OCI-LY7 (cell line): Measurements from ENCODE around the gene PSMD13. TPM values are rescaled to one million over a fixed set of nuclear protein-coding genes. Genes with fewer than 3 reads are reported as not detected.
A peak's percentile ranks its signal among the peaks of the same experiment; 100 is the strongest.

Experiments
- BruUV-seq: library from RNA; stranded (reverse); fragments of 400-500 nt; replicated peaks from 2 replicates; lab custom pipeline; 2021; lab: Mats Ljungman, UMichigan
- CTCF ChIA-PET: fragments of 300-600 bp; sonication (Branson Sonifier 250); formaldehyde crosslinking; loops from one replicate; lab custom pipeline; 2022; ENCODE audit warnings: antibody characterized with exemption; ENCODE audit not compliant: unreplicated experiment; lab: Charles Lee
- POLR2A ChIA-PET: fragments of 300-600 bp; sonication (Branson Sonifier 250); formaldehyde crosslinking; loops from one replicate; lab custom pipeline; 2022; ENCODE audit warnings: antibody characterized with exemption; lab: Charles Lee
- DNase-seq: peaks from one replicate; pipeline ENCODE4 v3.0.0-alpha.2; 2015; ENCODE audit warnings: low spot score
- H2AFZ ChIP-seq: fragments of 200-600 bp; sonication (generic), shearing (Covaris generic); 2 replicates; pipeline ENCODE4 v1.6.1; 2014; ENCODE audit warnings: mild to moderate bottlenecking, antibody characterized with exemption, low read length, moderate library complexity
- H3K27ac ChIP-seq: fragments of 200-600 bp; sonication (generic); 2 replicates; pipeline ENCODE4 v1.5.1; 2014; ENCODE audit warnings: mixed run types, low read depth, mild to moderate bottlenecking, moderate library complexity, low read length, inconsistent platforms; ENCODE audit not compliant: poor library complexity, severe bottlenecking
- H3K36me3 ChIP-seq: fragments of 200-600 bp; sonication (generic); 2 replicates; pipeline ENCODE4 v1.6.1; 2014; ENCODE audit warnings: mild to moderate bottlenecking, antibody characterized with exemption, low read length, moderate library complexity, mixed read lengths; ENCODE audit not compliant: insufficient read depth
- H3K4me1 ChIP-seq: fragments of 200-600 bp; sonication (generic); 2 replicates; pipeline ENCODE4 v1.5.1; 2014; ENCODE audit warnings: mild to moderate bottlenecking, low read length; ENCODE audit not compliant: insufficient read depth, poor library complexity, severe bottlenecking
- H3K4me2 ChIP-seq: fragments of 200-600 bp; sonication (generic); 2 replicates; pipeline ENCODE4 v1.6.1; 2014; ENCODE audit warnings: mild to moderate bottlenecking, low read length
- H3K4me3 ChIP-seq: fragments of 200-600 bp; sonication (generic); 2 replicates; pipeline ENCODE4 v1.5.1; 2014; ENCODE audit warnings: mild to moderate bottlenecking, low read depth, low read length; ENCODE audit not compliant: poor library complexity, severe bottlenecking
- H3K79me2 ChIP-seq: fragments of 200-600 bp; sonication (generic); 2 replicates; pipeline ENCODE4 v1.6.1; 2016; ENCODE audit warnings: low read depth, mild to moderate bottlenecking, low read length, moderate library complexity, mixed read lengths; ENCODE audit not compliant: insufficient read depth
- H3K9me2 ChIP-seq: fragments of 200-600 bp; sonication (generic); 2 replicates; pipeline ENCODE4 v1.6.1; 2016; ENCODE audit warnings: mild to moderate bottlenecking, low read length, mixed read lengths; ENCODE audit not compliant: insufficient read depth
- H3K9me3 ChIP-seq: fragments of 200-600 bp; sonication (generic); 2 replicates; pipeline ENCODE4 v1.6.1; 2014; ENCODE audit warnings: mild to moderate bottlenecking, mixed run types, low read length, mixed read lengths
- H4K20me1 ChIP-seq: fragments of 200-600 bp; sonication (generic); 2 replicates; pipeline ENCODE4 v1.6.1; 2014; ENCODE audit warnings: mild to moderate bottlenecking, antibody characterized with exemption, low read length, moderate library complexity, mixed read lengths; ENCODE audit not compliant: insufficient read depth
- EZH2phosphoT487 ChIP-seq: fragments of 200-600 bp; sonication (generic); IDR thresholded peaks from 2 replicates; pipeline ENCODE4 v1.6.1; 2018; ENCODE audit warnings: low read depth, borderline replicate concordance, mild to moderate bottlenecking, mixed run types, antibody characterized with exemption, low read length, moderate library complexity, mixed read lengths
- intact Hi-C: fragments of 100-400 bp; cut with micrococcal nuclease; formaldehyde crosslinking; loops from one replicate; pipeline ENCODE4 v1.10.0; 2022; ENCODE audit not compliant: unreplicated experiment
- total RNA-seq, 2 experiments: library from RNA; depleted of rRNA in 1 of 2; stranded (reverse); fragments of >200 nt in 1 of 2; shearing (Covaris generic) in 1 of 2; gene quantifications; 2 replicates each; pipeline ENCODE4 v1.2.3, GENCODE V29; 2014 to 2022
- TF ChIP-seq, protein P1 (sequence below): fragments of 200-600 bp; sonication (generic); conservative IDR thresholded peaks from 2 replicates; pipeline ENCODE4 v1.5.1; 2014; ENCODE audit warnings: mild to moderate bottlenecking, antibody characterized with exemption, low read length, moderate library complexity, mixed read lengths

The PSMD13 gene
- total RNA-seq, 2 experiments from 2014 or later: 146 to 154 TPM

DNA sequence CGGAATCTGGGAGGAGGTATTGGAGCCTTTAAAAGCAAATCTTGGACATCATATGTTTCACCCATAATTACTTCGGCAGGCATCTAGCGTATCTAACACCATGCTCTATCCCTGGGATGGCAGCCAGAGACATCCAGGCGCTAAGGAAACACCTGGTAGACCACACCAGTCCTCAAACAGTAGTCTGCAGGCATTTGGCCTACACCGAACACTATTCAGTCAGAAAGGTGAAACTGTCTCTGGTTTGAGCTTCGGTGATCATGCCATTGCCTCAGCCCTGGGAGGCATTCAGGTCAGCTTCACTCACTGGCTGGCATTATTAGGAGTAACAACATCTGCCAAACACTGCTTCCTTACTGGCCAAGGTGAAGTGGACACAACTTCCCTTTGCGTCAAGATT, 12.4 kb upstream of the PSMD13 start:
- no TSS peak for BruUV-seq
- Histone ChIP-seq H3K27ac (no peak overlapping the region), H2AFZ (no peak overlapping the region), H3K4me2 (no peak overlapping the region), H3K9me2 (no peaks in the 10 kb centered on the region), H3K36me3 (no peaks in the 10 kb centered on the region), H4K20me1 (no peaks in the 10 kb centered on the region), H3K4me1 (no peaks in the 10 kb centered on the region), H3K4me3 (no peak overlapping the region), H3K9me3 (no peaks in the 10 kb centered on the region), H3K79me2 (no peaks in the 10 kb centered on the region)
- intact Hi-C loops: loop anchor here (1.0 kb wide), 1 partner anchor 15 kb away; no protein-coding TSS in a partner anchor
- CTCF ChIA-PET: no interaction called here
- no peak for DNase-seq
- TF ChIP-seq EZH2phosphoT487: no peak
- TF ChIP-seq, protein P1, sequence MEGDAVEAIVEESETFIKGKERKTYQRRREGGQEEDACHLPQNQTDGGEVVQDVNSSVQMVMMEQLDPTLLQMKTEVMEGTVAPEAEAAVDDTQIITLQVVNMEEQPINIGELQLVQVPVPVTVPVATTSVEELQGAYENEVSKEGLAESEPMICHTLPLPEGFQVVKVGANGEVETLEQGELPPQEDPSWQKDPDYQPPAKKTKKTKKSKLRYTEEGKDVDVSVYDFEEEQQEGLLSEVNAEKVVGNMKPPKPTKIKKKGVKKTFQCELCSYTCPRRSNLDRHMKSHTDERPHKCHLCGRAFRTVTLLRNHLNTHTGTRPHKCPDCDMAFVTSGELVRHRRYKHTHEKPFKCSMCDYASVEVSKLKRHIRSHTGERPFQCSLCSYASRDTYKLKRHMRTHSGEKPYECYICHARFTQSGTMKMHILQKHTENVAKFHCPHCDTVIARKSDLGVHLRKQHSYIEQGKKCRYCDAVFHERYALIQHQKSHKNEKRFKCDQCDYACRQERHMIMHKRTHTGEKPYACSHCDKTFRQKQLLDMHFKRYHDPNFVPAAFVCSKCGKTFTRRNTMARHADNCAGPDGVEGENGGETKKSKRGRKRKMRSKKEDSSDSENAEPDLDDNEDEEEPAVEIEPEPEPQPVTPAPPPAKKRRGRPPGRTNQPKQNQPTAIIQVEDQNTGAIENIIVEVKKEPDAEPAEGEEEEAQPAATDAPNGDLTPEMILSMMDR: no peak
- POLR2A ChIA-PET: interaction anchor here (0.6 kb wide), 1 partner anchor 59 kb away, joined by 3 read pairs; no protein-coding TSS in a partner anchor

DNA sequence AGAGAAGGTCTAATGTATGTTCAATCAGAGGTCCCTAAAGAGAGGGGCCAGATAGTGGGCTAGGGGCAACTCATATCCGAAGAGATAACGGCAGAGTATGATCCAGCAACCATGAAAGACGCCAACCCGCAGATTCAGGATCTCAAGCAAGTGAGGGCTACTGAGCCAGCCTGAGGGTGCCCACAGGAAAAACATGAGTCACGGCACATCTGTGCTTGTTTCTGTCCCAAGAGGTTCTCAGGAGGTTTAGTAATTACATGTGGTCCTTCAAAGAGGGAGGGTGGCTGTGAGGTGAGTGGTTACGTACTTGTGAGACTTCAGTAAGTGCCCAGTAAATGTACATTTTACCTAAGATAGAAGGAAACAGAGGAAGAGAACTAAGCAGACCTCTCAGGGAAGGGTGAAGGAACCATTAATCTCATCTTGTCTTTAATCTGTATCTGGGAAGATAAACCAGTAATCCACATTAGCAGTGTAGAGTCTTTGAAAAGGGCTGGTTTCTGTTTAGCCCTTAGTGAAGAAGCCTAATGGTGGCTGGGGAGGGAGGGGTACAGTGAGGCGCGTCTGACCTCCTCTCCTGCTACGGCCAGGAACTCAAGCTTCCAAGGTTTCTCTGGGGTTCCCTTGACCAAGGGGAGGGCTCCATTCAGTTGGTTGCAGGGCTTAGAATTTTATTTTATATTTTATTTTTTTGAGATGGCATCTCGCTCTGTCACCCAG, 10.9 kb upstream of the PSMD13 start:
- no peak for DNase-seq
- H3K4me2 ChIP-seq: no peak overlapping the region
- no TSS peak for BruUV-seq
- no peaks in the 10 kb centered on the region for H3K4me1 ChIP-seq
- no peaks in the 10 kb centered on the region for H3K36me3 ChIP-seq
- H3K79me2 ChIP-seq: no peaks in the 10 kb centered on the region
- CTCF ChIA-PET: no interaction called here
- intact Hi-C loops: no loop called here
- no peak overlapping the region for H3K4me3 ChIP-seq
- H3K27ac ChIP-seq: no peak overlapping the region
- POLR2A ChIA-PET: no interaction called here
- TF ChIP-seq EZH2phosphoT487: no peak
- TF ChIP-seq, protein P1: no peak
- no peaks in the 10 kb centered on the region for H3K9me2 ChIP-seq
- no peaks in the 10 kb centered on the region for H4K20me1 ChIP-seq
- no peaks in the 10 kb centered on the region for H3K9me3 ChIP-seq
- H2AFZ ChIP-seq: no peak overlapping the region

DNA sequence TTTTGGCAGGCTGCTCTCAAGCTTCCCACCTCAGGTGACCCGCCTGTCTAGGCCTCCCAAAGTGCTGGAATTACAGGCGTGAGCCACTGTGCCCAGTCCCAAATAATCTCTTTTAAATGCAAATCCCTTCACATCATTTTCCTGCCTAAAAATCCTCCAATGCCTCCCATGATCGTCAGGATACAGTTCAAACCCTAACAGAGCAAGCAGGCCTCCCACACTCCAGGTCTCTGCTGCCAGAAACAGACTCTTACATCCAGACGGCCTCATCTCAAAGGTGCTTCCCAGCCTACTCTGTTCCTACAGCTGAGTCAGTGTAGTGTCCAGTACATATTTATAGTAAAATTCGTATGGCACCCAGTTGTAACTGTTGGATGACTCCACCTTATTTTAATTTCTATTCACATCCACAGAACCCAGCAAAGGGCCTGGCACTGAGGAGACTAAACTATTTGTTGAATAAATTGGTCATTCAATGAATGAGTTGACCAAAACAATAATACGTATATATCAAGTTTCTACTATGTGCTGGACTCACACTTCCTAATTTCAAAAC, 8.9 kb upstream of the PSMD13 start:
- Histone ChIP-seq H3K4me1 (no peaks in the 10 kb centered on the region), H3K4me2 (no peak overlapping the region), H4K20me1 (no peaks in the 10 kb centered on the region), H3K36me3 (no peaks in the 10 kb centered on the region), H3K9me2 (no peaks in the 10 kb centered on the region), H3K27ac (no peak overlapping the region), H2AFZ (no peak overlapping the region), H3K79me2 (no peaks in the 10 kb centered on the region), H3K4me3 (no peak overlapping the region), H3K9me3 (no peaks in the 10 kb centered on the region)
- ChIA-PET CTCF (no interaction called here), POLR2A (interaction anchor here (0.8 kb wide), 1 partner anchor 21 kb away, joined by 3 read pairs; the partner anchor contains the start of genes BET1L and RIC8A)
- no peak for TF ChIP-seq EZH2phosphoT487
- TF ChIP-seq, protein P1: no peak
- intact Hi-C loops: no loop called here
- no peak for DNase-seq
- TSS peak; percentile 57 for BruUV-seq
